ENCODE data around the gene CWF19L2. TPM values are rescaled to one million over a fixed set of nuclear protein-coding genes. Genes with fewer than 3 reads are reported as not detected.

Gene CWF19L2
- total RNA-seq, 4 donors from 2014 or later: 11.8 to 18.5 (median 16.4) TPM

GRCh38 chr11:107446822-107447431, 10.7 kb downstream of the CWF19L2 start:
- no peak for DNase-seq (ENCODE audit: low spot score in 2 of 2)
- 94 to 96% methylated on average over 3 of the region's 3 CpGs for whole genome bisulfite sequencing, 2 donors
- TF ChIP-seq POLR2A (IDR thresholded peaks at IDR 0.05) (no peak), CTCF (IDR thresholded peaks at IDR 0.05) (no peak)
- no peak overlapping the region for H3K4me3 ChIP-seq (ENCODE audit: low read depth, poor library complexity, severe bottlenecking)
- intact Hi-C loops (cut with DNase I; ENCODE audit: low total_unique reads): no loop called here

- no peak for TF ChIP-seq POLR2A (IDR thresholded peaks at IDR 0.05)
- H3K4me3 ChIP-seq (ENCODE audit: low read depth, poor library complexity, severe bottlenecking): no peak overlapping the region
- intact Hi-C loops (cut with DNase I; ENCODE audit: low total_unique reads): no loop called here
- DNase-seq (ENCODE audit: low spot score in 2 of 2): no peak
- 93 to 96% methylated on average over 1 of the region's 1 CpG for WGBS, 2 donors
Observed at GRCh38 chr11:107442715-107443215, 14.9 kb downstream of the CWF19L2 start.

GRCh38 chr11:107439586-107440167, 17.9 kb downstream of the CWF19L2 start:
- H3K4me3 ChIP-seq (ENCODE audit: low read depth, poor library complexity, severe bottlenecking): no peak overlapping the region
- TF ChIP-seq POLR2A (IDR thresholded peaks at IDR 0.05) (no peak), CTCF (IDR thresholded peaks at IDR 0.05) (no peak)
- 74 to 92% methylated on average over 6 of the region's 6 CpGs for WGBS, 2 donors
- intact Hi-C loops (cut with DNase I; ENCODE audit: low total_unique reads): no loop called here
- no peak for DNase-seq (ENCODE audit: low spot score in 2 of 2)

- intact Hi-C loops (cut with DNase I; ENCODE audit: low total_unique reads): no loop called here
- 95 to 98% methylated on average over 1 of the region's 1 CpG for WGBS, 2 donors
- no peak for DNase-seq (ENCODE audit: low spot score in 2 of 2)
- no peak overlapping the region for H3K4me3 ChIP-seq (ENCODE audit: low read depth, poor library complexity, severe bottlenecking)
- TF ChIP-seq POLR2A (IDR thresholded peaks at IDR 0.05) (no peak), CTCF (IDR thresholded peaks at IDR 0.05) (no peak)
Observed at GRCh38 chr11:107438148-107438547, 19.5 kb downstream of the CWF19L2 start.

- DNase-seq (ENCODE audit: low spot score in 2 of 2): no peak
- intact Hi-C loops (cut with DNase I; ENCODE audit: low total_unique reads): no loop called here
- H3K4me3 ChIP-seq (ENCODE audit: low read depth, poor library complexity, severe bottlenecking): no peak overlapping the region
- 82 to 96% methylated on average over 3 of the region's 3 CpGs for WGBS, 2 donors
- TF ChIP-seq CTCF (IDR thresholded peaks at IDR 0.05) (no peak), POLR2A (IDR thresholded peaks at IDR 0.05) (no peak)
Observed at GRCh38 chr11:107430525-107430924, 27.1 kb downstream of the CWF19L2 start.

GRCh38 chr11:107427569-107428180, 29.9 kb downstream of the CWF19L2 start:
- no peak overlapping the region for H3K4me3 ChIP-seq (ENCODE audit: low read depth, poor library complexity, severe bottlenecking)
- 60 to 67% methylated on average over 2 of the region's 2 CpGs for WGBS, 2 donors
- intact Hi-C loops (cut with DNase I; ENCODE audit: low total_unique reads): no loop called here
- TF ChIP-seq CTCF (IDR thresholded peaks at IDR 0.05) (no peak), POLR2A (IDR thresholded peaks at IDR 0.05) (no peak)
- DNase-seq (ENCODE audit: low spot score in 2 of 2): no peak
